ENCODE data around the gene MEDAG.

Gene MEDAG

GRCh38 chr13:30900952-30901749 lies 4.9 kb upstream of the MEDAG start:
- no peaks in the 10 kb centered on the region for H3K36me3 ChIP-seq (ENCODE audit: control insufficient read depth, insufficient read depth, low read length)
- no peak overlapping the region for H3K4me3 ChIP-seq (replicated peaks; ENCODE audit: low read depth, low read length)
- TF ChIP-seq, protein P1, sequence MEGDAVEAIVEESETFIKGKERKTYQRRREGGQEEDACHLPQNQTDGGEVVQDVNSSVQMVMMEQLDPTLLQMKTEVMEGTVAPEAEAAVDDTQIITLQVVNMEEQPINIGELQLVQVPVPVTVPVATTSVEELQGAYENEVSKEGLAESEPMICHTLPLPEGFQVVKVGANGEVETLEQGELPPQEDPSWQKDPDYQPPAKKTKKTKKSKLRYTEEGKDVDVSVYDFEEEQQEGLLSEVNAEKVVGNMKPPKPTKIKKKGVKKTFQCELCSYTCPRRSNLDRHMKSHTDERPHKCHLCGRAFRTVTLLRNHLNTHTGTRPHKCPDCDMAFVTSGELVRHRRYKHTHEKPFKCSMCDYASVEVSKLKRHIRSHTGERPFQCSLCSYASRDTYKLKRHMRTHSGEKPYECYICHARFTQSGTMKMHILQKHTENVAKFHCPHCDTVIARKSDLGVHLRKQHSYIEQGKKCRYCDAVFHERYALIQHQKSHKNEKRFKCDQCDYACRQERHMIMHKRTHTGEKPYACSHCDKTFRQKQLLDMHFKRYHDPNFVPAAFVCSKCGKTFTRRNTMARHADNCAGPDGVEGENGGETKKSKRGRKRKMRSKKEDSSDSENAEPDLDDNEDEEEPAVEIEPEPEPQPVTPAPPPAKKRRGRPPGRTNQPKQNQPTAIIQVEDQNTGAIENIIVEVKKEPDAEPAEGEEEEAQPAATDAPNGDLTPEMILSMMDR (IDR thresholded peaks at IDR 0.05; ENCODE audit: insufficient read depth, low read length, poor library complexity, severe bottlenecking): no peak
- no peak for DNase-seq (ENCODE audit: extremely low read depth, insufficient read length)
- H3K27me3 ChIP-seq (replicated peaks; ENCODE audit: control insufficient read depth, insufficient read depth, low read length): no peaks in the 10 kb centered on the region; the same call in 1 of the 2 replicates

DNA sequence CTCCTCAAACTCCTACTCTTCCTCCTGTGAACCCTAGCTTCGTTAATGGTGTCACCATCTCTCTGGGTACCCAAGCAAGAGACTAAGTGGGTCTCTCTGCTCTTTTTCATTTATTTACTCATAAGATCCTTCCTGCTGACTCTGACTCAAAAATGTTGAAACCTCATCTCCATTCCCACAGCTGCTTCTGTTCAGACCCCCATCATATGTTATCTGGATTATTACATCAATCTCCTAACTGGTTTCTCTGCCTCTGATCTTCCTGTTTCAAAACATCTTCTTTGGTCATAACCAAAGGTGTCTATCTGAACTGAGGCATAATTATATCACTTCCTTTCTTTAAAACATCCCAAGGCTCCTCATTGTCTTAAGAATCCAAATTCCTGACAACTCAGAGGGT lies 2.0 kb upstream of the MEDAG start:
- TF ChIP-seq, protein P1 (IDR thresholded peaks at IDR 0.05; ENCODE audit: insufficient read depth, low read length, poor library complexity, severe bottlenecking): no peak
- no peak for DNase-seq (ENCODE audit: extremely low read depth, insufficient read length)
- Histone ChIP-seq H3K36me3 (ENCODE audit: control insufficient read depth, insufficient read depth, low read length) (no peaks in the 10 kb centered on the region), H3K27me3 (replicated peaks; ENCODE audit: control insufficient read depth, insufficient read depth, low read length) (no peaks in the 10 kb centered on the region; the same call in none of the 2 replicates), H3K4me3 (replicated peaks; ENCODE audit: low read depth, low read length) (no peak overlapping the region)

DNA sequence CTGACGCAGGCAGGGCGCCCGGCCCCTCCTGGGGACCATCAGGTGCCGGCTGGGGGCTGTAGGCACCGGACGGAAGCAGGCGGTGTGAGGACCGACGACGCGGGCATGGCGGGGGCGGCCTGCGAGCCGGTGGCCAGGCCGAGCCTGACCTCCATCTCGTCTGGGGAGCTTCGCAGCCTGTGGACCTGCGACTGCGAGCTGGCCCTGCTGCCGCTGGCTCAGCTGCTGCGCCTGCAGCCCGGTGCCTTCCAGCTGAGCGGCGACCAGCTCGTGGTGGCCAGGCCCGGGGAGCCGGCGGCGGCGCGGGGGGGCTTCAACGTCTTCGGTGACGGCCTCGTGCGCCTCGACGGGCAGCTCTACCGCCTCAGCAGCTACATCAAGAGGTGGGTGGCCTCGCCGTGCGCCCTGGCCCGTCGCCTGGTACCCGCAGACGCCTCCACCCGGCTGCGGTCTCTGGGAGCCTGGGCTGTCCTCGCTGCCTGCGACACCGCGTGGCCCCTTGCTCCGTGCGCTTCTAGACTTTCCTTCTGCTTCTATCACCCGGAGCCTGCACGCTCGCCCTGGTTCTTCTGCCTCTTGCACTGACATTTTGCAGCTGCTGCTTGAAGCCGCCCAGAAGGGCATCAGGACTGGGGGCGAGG lies 460 bp downstream of the MEDAG start:
- no peaks in the 10 kb centered on the region; the same call in none of the 2 replicates for H3K27me3 ChIP-seq (replicated peaks; ENCODE audit: control insufficient read depth, insufficient read depth, low read length)
- no peak for DNase-seq (ENCODE audit: extremely low read depth, insufficient read length)
- TF ChIP-seq, protein P1 (IDR thresholded peaks at IDR 0.05; ENCODE audit: insufficient read depth, low read length, poor library complexity, severe bottlenecking): no peak
- no peak overlapping the region for H3K4me3 ChIP-seq (replicated peaks; ENCODE audit: low read depth, low read length)
- no peaks in the 10 kb centered on the region for H3K36me3 ChIP-seq (ENCODE audit: control insufficient read depth, insufficient read depth, low read length)

DNA sequence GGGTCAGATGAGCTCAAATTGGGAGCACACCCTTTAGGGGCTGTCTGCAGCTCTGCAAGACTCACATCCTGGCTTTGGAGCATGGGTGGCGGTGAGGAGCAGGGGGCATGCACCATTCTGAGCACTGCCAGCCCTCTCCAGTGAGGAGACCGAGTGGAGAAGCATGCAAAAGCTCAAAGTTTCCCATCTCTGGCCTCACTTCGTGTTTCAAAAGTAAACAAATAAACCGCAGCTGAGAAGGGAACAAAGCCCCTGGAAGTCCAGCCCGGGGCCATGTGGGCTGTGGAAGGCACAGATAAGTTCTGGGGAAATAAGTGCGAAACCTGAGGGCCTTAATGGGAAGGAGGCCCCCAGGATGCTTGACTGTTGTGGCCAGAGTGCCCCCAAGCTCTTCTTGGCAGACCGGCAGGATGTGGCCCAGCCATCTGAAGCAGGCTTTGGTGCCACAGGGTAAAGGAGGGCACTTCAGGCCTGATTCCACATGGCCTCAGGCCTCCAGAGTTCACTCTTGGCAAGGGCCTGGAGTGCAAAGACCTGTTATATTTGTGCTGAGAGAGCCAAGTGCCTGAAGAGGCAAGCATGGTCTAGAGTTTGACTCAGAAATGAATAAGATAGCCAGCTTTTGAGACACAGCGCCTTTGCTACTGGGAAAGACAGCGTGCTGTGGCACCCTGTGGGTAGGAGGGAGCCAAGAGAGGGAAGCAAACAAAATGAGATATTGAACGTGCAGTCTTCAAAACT lies 1.2 kb downstream of the MEDAG start:
- Histone ChIP-seq H3K36me3 (ENCODE audit: control insufficient read depth, insufficient read depth, low read length) (no peaks in the 10 kb centered on the region), H3K4me3 (replicated peaks; ENCODE audit: low read depth, low read length) (no peak overlapping the region), H3K27me3 (replicated peaks; ENCODE audit: control insufficient read depth, insufficient read depth, low read length) (no peaks in the 10 kb centered on the region; the same call in none of the 2 replicates)
- TF ChIP-seq, protein P1 (IDR thresholded peaks at IDR 0.05; ENCODE audit: insufficient read depth, low read length, poor library complexity, severe bottlenecking): no peak
- DNase-seq (ENCODE audit: extremely low read depth, insufficient read length): no peak

- H3K4me3 ChIP-seq (replicated peaks; ENCODE audit: low read depth, low read length): no peak overlapping the region
- no peaks in the 10 kb centered on the region; the same call in none of the 2 replicates for H3K27me3 ChIP-seq (replicated peaks; ENCODE audit: control insufficient read depth, insufficient read depth, low read length)
- TF ChIP-seq, protein P1 (IDR thresholded peaks at IDR 0.05; ENCODE audit: insufficient read depth, low read length, poor library complexity, severe bottlenecking): no peak
- H3K36me3 ChIP-seq (ENCODE audit: control insufficient read depth, insufficient read depth, low read length): no peaks in the 10 kb centered on the region
- no peak for DNase-seq (ENCODE audit: extremely low read depth, insufficient read length)
Measured at GRCh38 chr13:30908416-30908980, 2.4 kb downstream of the MEDAG start.

All from GM06990 (cell line).